ENCODE data around the gene HECTD3.
"Not testable (repeated sequence)": the region's sequence is repeated elsewhere in the genome, so short reads cannot be mapped to it uniquely, and the experiment has no call there.

Gene HECTD3

DNA sequence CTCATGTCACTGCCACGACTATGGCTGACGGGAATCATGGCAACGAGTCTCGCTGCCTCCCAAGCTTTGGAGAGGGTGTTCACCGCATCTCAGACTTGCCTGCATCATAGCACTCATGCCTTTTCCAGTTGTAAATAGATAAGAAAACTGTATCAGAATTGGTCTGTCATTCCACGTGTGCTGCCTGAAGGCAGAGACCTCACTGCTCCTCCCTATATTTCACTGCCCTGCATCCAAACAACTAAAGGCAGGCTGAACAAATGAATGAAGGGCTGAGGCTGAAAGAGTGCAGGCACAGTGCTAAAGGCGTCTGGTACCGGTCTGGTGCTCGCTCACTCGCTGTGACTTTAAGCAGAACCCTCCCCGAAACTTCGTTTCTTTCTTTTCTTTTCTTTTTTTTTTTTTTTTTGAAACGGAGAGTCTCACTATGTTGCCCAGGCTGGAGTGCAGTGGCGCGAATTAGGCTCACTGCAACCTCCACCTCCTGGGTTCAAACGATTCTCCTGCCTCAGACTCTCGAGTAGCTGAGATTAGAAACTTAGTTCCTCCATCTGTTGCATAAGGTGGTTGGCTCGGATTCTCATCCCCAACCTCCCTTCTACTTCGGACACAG, 25.3 kb downstream of the HECTD3 start:
- DNase-seq, result no peak

DNA sequence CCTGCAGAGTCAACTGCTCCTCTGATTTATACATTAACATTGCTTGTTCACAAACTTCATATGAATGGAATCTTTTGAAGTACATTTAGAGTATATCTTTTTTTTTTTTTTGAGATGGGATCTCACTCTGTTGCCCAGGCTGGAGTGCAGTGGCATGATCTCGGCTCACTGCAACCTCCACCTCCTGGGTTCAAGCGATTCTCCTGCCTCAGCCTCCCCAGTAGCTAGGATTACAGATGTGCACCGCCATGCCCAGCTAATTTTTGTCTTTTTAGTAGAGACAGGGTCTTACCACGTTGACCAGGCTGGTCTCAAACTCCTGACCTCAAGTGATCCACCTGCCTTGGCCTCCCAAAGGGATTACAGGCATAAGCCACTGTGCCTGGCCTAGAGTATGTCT, 33.8 kb downstream of the HECTD3 start:
- not testable (repeated sequence) for DNase-seq

DNA sequence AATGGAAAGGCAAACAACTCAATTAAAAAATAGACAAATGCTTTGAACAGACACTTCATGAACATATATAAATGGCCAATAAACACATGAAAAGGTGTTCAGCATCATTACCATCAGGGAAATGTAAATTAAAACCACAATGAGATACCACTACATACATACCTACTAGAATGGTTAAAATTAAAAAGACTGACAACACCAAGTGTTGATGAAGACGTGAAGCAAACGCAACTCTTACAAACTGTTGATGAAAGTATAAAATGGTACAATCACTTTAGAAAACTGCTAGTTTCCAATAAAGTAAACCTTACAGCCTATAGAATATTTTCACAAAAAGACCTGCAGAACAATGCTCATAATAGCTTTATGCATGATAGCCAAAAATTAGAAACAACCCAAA, 34.9 kb downstream of the HECTD3 start:
- no peak for DNase-seq

DNA sequence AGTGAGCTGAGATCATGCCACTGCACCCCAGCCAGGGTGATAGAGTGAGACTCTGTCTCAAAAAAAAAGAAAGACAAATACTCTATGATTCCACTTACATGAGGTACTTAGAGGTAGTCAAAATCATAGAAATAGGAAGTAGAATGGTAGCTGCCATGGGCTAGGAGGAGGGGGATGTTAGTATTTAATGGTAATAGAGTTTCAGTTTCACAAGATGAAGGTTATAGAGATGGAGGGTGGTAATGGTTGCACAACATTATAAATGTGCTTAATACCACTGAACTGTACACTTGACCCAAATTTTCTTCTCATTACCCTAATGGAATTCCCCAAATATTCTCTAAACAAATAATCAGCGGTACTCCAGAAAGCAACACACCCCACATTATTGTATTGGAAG, 37.5 kb downstream of the HECTD3 start:
- DNase-seq, result no peak

DNA sequence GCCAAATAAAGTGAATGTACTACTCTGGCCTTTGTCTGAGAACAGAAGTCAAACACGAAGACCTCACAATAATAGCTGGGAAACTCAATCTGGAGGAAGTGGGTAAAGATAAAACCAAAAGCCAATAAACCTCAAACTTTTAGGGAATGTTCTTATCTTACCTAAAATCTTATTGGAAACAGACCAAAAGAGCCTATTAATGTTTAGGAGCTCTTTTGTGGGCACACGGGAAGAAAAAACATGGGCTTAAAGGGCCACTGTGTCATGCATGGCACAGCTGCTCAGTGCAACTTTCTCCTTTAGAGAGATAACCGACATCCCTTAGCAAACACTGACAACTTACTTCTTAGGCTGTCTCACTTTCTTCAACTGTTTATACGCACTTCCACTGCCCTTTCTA, 40.8 kb downstream of the HECTD3 start:
- no peak for DNase-seq

DNA sequence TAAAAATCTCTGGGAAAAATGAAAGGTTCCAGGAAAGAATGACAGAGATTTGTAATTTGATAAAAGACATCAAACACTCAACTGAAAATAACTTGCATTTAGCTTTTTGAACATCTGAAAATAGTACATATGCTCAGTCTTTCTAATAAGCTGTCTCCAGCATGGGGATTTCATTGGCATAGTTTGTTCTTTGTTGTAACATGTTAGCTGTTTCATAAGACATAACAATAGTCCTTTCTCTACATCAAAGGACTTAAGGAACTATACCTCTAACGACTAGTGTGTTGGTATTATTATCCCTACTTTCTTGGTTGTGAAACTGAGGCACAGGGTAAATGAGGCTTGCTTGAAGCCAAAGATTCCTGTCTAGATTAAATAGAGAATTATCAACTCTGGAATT, 46.7 kb downstream of the HECTD3 start:
- no peak for DNase-seq

DNA sequence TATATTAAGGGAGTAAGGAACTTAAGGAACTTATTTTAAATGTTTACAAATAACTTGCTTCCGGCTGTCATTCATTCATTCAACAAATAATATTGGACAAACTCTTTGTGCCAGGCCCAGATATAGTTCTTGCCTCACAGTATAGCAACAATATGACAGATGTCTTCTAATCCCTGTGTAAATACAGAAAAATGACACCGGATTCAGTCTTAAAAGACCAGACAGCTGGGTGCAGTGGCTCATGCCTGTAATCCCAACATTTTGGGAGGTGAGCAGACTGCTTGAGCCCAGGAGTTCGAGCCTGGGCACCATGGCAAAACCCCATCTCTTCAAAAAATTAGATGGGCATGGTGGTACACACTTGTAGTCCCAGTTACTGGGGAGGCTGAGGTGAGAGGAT, 48.4 kb downstream of the HECTD3 start:
- DNase-seq, result no peak

DNA sequence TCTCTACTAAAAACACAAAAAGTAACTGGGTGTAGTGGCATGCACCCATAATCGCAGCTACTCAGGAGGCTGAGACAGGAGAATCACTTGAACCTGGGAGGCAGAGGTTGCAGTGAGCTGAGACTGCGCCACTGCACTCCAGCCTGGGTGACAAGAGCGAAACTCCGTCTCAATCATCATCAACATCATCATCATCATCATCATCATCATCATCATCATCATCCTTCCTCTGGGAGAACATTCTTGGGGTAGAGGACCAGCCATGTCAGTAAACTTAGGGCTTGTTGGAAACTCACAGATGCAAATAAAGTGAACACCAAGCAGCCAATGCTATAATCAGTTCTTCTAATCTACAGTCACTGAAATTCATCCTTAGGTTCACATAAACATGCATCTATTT, 49.1 kb downstream of the HECTD3 start:
- not testable (repeated sequence) for DNase-seq

DNA sequence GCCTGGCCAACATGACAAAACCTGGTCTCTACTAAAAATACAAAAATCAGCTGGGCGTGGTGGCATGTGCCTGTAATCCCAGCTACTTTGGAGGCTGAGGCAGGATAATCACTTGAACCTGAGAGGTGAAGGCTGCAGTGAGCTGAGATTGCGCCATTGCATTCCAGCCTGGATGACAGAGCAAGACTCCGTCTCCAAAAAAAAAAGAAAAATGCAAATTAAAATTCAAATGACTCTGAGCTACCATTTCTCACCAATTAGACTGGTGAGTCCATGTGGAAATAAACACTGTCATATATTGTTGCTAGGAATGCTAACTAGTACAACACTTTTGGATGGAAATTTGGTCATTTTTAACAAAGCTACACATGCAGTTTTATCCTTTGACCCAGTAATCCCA, 53.6 kb downstream of the HECTD3 start:
- not testable (repeated sequence) for DNase-seq

DNA sequence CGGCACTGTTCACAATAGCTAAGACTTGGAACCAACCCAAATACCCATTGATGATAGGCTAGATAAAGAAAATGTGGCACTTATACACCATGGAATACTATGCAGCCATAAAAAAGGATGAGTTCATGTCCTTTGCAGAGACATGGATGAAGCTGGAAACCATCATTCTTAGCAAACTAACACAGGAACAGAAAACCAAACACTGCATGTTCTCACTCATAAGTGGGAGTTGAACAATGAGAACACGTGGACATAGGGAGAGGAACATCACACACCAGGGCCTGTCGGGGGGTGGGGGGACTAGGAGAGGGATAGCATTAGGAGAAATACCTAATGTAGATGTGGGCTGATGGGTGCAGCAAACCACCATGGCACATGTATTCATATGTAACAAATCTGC, 55.0 kb downstream of the HECTD3 start:
- DNase-seq, result not testable (repeated sequence)

Measured in NCI-H2107 (cell line).